GM12874 (cell line): ENCODE results near the gene TBC1D22A.

Source experiments
- TF ChIP-seq, protein P1 (sequence below): IDR thresholded peaks from 2 replicates; pipeline ENCODE4 v1.5.1; 2011; ENCODE audit warnings: low read depth, mild to moderate bottlenecking, control low read depth, low read length, moderate library complexity; ENCODE audit not compliant: insufficient read depth

Gene TBC1D22A

DNA sequence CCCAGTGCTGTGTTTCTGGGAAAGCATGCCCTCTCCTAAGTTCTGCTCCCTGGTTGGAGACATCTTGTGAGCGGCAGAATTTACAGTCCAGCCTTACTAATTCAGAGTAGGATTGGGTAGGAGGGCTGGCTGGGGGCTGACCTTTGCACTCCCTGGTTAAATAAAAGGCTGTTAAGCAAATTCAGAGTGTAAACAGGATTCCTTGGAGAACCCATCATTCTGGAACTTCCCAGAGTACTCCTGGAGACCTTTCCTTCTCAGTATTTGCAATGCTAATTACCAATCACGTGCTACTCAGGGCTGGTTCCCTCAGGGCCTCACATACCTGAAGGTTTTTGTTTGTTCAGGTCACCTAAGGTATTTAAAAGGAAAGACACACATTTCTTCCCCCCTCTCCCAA lies 340.2 kb downstream of the TBC1D22A start:
- TF ChIP-seq, protein P1, sequence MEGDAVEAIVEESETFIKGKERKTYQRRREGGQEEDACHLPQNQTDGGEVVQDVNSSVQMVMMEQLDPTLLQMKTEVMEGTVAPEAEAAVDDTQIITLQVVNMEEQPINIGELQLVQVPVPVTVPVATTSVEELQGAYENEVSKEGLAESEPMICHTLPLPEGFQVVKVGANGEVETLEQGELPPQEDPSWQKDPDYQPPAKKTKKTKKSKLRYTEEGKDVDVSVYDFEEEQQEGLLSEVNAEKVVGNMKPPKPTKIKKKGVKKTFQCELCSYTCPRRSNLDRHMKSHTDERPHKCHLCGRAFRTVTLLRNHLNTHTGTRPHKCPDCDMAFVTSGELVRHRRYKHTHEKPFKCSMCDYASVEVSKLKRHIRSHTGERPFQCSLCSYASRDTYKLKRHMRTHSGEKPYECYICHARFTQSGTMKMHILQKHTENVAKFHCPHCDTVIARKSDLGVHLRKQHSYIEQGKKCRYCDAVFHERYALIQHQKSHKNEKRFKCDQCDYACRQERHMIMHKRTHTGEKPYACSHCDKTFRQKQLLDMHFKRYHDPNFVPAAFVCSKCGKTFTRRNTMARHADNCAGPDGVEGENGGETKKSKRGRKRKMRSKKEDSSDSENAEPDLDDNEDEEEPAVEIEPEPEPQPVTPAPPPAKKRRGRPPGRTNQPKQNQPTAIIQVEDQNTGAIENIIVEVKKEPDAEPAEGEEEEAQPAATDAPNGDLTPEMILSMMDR = no peak

DNA sequence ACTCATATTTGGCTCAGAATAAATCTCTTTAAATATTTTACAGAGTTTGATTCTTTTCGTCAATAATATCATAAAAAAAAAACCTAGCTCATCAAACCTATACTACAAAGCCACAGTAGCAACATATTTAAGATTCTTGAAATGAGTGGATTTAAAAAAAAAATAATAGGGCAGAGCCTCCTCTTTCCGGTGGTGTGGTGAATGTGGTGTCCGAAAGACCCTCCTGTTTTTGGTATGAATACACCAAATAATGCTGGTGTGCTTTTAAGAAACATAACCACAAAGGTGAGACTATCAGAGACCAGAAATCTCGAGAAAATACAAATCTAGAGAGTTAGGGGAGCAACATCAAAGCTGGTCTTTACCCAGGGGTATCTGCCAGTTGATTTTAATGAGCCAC lies 342.6 kb downstream of the TBC1D22A start:
- TF ChIP-seq, protein P1 = no peak

DNA sequence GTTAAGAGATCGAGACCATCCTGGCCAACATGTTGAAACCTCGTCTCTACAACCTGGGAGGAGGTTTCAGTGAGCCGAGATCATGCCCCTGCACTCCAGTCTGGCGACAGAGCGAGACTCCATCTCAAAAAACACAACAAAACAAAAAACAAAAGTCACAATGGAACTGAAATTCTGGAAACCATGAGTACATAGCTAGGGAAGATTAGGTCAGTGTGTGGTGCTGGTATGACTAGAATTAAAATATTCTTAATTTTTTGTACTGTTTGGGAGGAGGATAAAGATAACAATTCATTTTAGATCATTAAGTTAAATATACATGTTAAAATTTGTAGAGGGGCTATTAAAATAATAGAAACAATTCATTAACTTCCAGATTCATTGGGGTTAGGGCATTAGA lies 344.4 kb downstream of the TBC1D22A start:
- TF ChIP-seq, protein P1 = no peak

DNA sequence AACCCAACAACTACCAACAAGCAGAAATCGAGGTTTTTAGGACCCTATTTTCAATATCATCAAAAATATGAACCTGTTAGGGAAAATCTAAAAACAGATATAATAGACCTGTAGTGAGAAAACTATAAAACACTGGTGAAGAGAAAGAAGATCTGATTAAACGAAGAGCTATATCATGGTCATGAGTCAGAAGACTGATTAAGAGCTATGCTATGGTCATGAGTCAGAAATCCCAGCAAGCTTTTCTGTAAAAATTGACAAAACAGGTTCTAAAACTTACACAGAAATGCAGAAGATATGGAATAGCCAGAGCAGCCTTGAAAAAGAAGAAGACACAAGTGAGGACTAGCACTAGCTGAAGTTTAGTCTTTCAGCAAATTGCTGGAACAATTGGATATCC lies 345.0 kb downstream of the TBC1D22A start:
- TF ChIP-seq, protein P1 = no peak

DNA sequence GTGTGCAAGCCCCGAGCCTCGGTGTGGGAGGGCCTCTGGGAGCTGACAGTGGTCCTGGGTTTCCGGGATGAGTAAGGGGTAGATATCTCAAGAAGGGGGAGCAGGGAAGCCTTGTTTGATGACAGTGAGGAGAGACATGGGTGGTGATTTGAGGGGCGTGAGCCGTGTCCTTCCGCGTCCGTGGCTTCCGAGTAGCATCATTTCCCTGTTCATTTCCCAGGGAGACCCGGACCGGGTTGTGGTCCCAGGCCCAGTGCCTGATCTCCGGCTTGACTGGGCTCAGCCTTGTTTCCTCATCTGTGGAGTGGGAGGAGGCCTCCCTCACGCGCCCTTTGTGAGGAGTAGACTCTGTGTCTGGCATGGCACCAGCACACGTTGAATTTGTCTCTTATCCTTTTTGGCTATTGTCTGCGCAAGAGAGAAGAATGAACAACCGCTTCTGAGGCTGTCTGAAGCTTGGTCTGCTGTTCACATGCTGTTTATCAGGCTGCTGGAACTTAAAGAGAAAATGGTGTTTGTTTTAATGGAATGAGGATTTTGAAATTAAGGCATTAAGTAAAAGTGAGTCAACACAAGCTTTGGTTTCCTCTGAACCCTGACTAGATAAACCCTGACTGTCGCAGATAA lies 348.5 kb downstream of the TBC1D22A start:
- TF ChIP-seq, protein P1 = no peak

DNA sequence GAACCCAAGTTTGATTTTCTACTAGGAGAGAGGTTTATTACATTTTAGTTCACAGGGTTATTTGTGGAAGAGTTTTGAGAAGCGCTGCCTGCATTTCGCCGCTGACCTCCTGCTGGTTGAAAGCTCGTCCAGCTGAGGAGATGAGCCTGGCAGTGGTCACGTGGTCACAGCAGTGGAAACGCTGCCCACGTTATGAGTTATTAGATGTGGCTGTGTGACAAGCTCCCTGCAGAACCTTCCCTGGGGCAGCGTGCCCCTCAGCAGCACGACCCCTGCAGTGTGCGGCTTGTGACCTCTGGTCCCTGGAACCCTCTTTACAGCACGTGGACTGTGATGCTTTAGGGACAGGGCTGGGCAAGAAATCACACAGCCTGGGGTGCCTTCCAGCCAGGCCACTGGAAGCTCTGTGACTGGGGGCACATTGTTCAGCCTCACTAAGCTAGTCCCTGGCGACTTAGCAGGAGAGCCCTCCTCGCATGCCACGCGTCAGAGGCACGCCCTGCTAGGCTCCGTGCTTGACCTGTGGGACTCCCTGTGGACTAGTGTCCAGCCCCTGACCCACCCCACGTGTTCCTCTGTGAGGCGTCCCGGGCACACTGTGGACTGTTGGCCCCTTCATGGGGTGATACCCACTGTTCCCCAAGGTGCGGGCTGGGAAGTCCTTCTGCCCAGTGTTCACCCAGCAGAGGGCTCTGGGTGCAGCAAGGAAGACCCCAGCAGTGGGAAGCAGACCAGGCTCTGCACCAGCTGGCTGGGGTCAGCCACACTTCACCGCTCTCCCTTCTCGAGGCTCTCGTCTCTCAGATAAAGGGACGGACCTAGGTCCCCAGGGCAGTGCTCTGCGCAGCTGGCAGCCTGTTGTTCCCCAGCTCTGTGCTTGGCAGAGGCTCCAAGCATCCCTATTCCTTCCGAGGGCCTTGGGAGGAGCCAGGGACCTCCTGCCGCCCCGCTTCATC lies 349.5 kb downstream of the TBC1D22A start:
- TF ChIP-seq, protein P1 = no peak

DNA sequence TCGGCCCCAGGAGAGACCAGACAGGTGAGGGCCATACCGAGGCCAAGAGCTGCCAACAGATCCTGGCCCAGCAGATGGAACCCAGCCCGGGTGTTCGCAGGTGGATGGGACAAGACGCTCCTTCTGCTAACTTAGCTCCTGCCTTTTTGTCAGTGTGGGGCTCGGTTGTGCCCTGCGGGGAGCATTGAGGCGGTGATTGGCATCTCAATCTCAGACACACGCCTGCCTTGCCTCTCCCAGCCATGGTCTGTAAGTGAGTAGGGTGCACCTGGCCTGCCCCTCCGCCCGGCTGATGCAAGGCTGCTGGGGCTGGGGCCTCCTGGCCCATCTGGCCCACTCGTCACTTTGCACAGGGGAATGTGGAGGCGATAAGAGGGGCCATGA lies 350.1 kb downstream of the TBC1D22A start:
- TF ChIP-seq, protein P1 = no peak
